AG10803 (cell line): Measurements from ENCODE around the gene SGPP2.
A peak's percentile ranks its signal among the peaks of the same experiment; 100 is the strongest.

Source experiments
- DNase-seq: peaks from one replicate; pipeline ENCODE4 v3.0.0; 2010; ENCODE audit warnings: low read depth
- H3K4me3 ChIP-seq: 2 replicates; pipeline ENCODE4 v1.5.1; 2011; ENCODE audit warnings: mild to moderate bottlenecking, low read length, control low read depth
- TF ChIP-seq, protein P1 (sequence below): conservative IDR thresholded peaks from 2 replicates; pipeline ENCODE4 v1.5.1; 2011; ENCODE audit warnings: mild to moderate bottlenecking, low read length, control low read depth, inconsistent platforms

Gene SGPP2

DNA sequence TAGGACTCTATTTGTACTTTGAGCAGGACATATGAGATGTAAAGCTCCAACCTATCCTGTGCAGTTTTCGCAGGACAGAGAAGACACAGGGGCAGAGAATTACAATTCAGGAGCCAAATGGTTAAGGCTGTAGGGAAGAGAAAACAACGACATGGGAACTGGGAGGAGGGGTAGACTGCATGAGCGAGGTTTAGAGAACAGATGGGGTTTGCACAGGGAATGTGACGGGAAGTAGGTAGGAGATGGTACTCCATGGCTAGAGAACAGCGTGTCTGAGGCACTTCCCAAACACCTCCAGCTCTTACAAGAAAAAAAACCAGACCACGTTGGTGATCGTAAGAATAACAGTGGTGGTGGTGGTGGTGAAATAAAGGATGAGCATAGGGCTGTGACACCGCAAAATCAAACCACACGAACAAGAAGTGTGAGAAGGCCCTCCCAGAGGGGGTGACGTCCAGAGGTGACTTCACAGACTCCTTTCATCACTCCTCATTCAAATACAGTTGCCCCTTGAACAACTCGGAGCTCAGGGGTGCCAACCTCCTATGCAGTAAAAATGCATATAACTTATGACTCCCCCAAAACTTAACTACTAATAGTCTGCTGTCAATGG is 138.9 kb downstream of the SGPP2 start:
- H3K4me3 ChIP-seq: no peak overlapping the region
- TF ChIP-seq, protein P1, sequence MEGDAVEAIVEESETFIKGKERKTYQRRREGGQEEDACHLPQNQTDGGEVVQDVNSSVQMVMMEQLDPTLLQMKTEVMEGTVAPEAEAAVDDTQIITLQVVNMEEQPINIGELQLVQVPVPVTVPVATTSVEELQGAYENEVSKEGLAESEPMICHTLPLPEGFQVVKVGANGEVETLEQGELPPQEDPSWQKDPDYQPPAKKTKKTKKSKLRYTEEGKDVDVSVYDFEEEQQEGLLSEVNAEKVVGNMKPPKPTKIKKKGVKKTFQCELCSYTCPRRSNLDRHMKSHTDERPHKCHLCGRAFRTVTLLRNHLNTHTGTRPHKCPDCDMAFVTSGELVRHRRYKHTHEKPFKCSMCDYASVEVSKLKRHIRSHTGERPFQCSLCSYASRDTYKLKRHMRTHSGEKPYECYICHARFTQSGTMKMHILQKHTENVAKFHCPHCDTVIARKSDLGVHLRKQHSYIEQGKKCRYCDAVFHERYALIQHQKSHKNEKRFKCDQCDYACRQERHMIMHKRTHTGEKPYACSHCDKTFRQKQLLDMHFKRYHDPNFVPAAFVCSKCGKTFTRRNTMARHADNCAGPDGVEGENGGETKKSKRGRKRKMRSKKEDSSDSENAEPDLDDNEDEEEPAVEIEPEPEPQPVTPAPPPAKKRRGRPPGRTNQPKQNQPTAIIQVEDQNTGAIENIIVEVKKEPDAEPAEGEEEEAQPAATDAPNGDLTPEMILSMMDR: no peak
- no peak for DNase-seq

DNA sequence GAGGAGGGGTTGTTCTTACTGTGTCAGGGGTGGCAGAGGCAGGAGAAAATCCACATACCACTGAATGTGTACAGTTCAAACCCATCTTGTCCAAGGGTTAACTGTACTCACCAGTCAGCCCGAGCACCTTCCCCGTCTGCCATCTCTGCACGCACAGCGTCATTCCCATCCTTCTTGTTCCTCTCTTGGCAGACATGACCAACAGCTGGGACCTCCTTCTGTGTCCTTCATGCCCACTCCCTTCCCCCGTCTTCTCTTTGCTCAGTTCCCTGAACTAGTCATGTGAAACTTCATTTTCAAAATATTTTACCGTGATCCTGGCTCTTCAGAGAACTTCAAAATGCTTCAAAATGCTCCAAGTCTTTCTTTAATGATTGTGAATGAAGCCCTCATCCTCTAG is 139.6 kb downstream of the SGPP2 start:
- H3K4me3 ChIP-seq: no peak overlapping the region
- DNase-seq: no peak
- TF ChIP-seq, protein P1: no peak

DNA sequence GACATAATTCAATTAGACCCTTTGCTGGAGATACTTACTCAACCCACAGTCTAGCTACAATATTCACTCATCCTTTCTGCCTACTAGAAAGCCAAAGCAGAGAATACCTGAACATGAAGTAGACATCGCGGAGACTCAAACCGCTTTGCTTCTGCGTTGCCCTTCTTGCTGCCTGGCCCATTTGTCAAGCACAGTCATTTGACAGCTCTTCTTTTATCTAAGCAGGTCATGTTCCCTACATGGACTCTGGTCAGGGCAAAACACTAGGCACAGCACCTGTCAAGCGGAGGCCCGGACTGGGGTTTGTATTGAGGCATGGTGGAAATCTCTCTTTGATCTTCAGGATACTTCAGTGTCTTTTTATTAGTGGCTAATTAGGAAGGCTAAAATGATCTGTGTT is 141.9 kb downstream of the SGPP2 start:
- H3K4me3 ChIP-seq: no peak overlapping the region
- TF ChIP-seq, protein P1: no peak

DNA sequence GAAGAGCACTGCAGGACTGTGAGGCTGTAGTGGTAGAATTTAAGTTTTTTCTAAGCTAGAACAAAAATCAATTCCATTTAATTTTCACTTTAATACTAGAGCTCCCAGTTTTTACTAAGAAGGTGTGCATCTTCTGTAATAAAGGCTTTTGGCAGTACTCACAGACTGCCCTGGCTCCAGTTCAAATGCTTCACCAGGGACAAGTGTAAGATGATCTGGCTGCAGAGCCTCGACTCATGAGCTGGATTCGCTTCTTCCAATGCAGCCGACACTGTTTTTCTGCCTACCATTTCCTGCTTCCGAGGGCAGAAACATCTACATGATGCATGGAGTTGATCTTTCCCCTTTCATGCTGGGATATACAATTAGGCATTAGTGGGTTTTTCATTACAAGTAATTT is 144.5 kb downstream of the SGPP2 start:
- TF ChIP-seq, protein P1: no peak
- peak; percentile 60 for DNase-seq
- H3K4me3 ChIP-seq: no peak overlapping the region

More for the DNA sequence above, 141.9 kb downstream of the SGPP2 start:
- no peak for DNase-seq

DNA sequence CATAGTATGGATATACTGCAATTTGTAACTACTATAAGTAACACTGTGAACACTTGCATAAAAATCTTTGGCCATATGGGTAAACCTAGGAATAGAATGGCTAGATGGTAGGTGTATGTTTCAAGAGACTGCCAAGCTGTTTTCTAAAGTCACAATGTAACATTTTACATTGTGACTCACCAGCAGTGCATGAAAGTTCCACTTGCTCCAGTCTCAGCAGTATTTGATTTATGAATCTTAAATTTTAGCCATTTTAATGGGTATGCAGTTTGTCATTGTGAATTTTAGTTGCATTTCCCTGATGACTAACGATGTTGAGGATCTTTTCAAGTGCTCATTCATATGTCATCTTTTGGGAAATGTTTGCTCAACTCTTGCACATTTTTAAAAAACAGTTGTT is 145.5 kb downstream of the SGPP2 start:
- no peak overlapping the region for H3K4me3 ChIP-seq
- TF ChIP-seq, protein P1: no peak
- peak; percentile 65 for DNase-seq

DNA sequence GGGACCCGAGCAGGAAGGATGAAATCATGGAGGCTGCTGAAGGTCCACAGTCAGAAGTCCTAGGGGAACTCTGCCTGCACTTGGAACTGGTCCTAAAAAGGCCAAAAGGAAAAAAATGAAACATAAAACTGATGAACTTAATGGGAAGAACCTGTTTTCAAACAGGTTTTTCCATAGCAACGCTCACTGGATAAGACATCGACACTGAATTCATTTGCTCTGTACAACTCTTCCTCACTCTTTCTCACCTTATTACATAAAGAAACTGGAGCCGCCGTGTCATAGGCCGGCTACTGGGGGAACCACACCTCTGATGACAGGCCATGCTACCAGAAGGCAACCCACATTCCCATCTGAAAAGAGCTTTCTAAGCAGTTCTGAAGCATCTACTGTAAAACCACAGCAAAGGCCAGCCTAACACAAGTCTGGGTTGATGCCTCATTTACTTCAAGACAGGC is 147.9 kb downstream of the SGPP2 start:
- DNase-seq: no peak
- H3K4me3 ChIP-seq: no peak overlapping the region
- TF ChIP-seq, protein P1: no peak

DNA sequence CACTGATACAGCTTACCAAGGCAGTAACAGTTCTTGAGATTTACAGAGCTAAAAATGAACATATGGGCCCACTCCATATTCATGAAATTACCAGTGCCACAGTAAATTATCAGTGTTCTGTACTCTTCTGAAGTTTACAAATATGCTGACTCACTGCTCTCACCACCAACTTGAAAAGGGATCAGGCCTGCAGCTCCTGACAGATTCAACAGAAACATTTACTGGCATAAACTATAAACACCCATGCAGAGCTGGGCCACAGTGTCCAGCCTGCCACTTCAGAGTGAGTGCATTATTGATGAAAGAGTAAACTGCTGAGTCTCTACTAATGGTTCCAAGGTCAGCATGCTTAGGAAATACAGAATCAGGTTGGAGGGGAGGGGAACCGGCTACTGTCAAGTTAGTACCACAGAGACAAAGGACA is 148.4 kb downstream of the SGPP2 start:
- TF ChIP-seq, protein P1: no peak
- peak; percentile 67 for DNase-seq

More for the DNA sequence above, 148.4 kb downstream of the SGPP2 start:
- H3K4me3 ChIP-seq: no peak overlapping the region
